PC-9 (cell line): ENCODE measurements around the gene TFAP2D.

Experiments used
- EZH2 ChIP-seq: fragments of 200-600 bp; sonication (generic); IDR thresholded peaks from 2 replicates; pipeline ENCODE4 v1.8.0; 2017; ENCODE audit warnings: antibody characterized with exemption, low read depth
- TF ChIP-seq, protein P1 (sequence below): fragments of 200-600 bp; sonication (generic); conservative IDR thresholded peaks from 2 replicates; pipeline ENCODE4 v1.6.1; 2017; ENCODE audit warnings: mixed run types, antibody characterized with exemption, mild to moderate bottlenecking, moderate library complexity

GRCh38 chr6:50717734-50718457, 4.6 kb downstream of the TFAP2D start:
- TF ChIP-seq, protein P1, sequence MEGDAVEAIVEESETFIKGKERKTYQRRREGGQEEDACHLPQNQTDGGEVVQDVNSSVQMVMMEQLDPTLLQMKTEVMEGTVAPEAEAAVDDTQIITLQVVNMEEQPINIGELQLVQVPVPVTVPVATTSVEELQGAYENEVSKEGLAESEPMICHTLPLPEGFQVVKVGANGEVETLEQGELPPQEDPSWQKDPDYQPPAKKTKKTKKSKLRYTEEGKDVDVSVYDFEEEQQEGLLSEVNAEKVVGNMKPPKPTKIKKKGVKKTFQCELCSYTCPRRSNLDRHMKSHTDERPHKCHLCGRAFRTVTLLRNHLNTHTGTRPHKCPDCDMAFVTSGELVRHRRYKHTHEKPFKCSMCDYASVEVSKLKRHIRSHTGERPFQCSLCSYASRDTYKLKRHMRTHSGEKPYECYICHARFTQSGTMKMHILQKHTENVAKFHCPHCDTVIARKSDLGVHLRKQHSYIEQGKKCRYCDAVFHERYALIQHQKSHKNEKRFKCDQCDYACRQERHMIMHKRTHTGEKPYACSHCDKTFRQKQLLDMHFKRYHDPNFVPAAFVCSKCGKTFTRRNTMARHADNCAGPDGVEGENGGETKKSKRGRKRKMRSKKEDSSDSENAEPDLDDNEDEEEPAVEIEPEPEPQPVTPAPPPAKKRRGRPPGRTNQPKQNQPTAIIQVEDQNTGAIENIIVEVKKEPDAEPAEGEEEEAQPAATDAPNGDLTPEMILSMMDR, result no peak
- no peak for TF ChIP-seq EZH2
